Uterus (tissue), 4 donors: ENCODE results near the gene PLSCR2. TPM values are rescaled to one million over a fixed set of nuclear protein-coding genes. Genes with fewer than 3 reads are reported as not detected.

Experiments
- DNase-seq, 2 donors: peaks; one replicate each; pipeline ENCODE4 v3.0.0-alpha.2; 2019 to 2020
- H3K27ac ChIP-seq, 2 donors: fragments of 200-600 bp; sonication (generic); 1 replicate in 1 of 2; 2 replicates in 1 of 2; pipeline ENCODE4 v1.5.1; 2016 to 2018
- H3K27me3 ChIP-seq, 2 donors: fragments of 200-600 bp; sonication (generic); one replicate each; pipeline ENCODE4 v1.5.1; 2018 to 2019; ENCODE audit warnings: control low read depth in 1 of 2
- H3K36me3 ChIP-seq, 2 donors: fragments of 200-600 bp; sonication (generic); one replicate each; pipeline ENCODE4 v1.5.1; 2019; ENCODE audit warnings: control low read depth in 1 of 2
- H3K4me1 ChIP-seq, 2 donors: fragments of 200-600 bp; sonication (generic); one replicate each; pipeline ENCODE4 v1.5.1; 2018 to 2019; ENCODE audit warnings: control low read depth in 1 of 2
- H3K4me3 ChIP-seq, 2 donors: fragments of 200-600 bp; sonication (generic); 1 replicate in 1 of 2; 2 replicates in 1 of 2; pipeline ENCODE4 v1.5.1; 2018 to 2019; ENCODE audit warnings: mild to moderate bottlenecking in 1 of 2
- H3K9me3 ChIP-seq, 2 donors: fragments of 200-600 bp; sonication (generic); one replicate each; pipeline ENCODE4 v1.5.1; 2019; ENCODE audit warnings: control low read depth in 1 of 2
- POLR2A ChIP-seq, 2 donors: fragments of 450-650 bp; IDR thresholded peaks; one replicate each; pipeline ENCODE4 v1.6.1; 2016; ENCODE audit warnings: antibody characterized with exemption in 2 of 2, mild to moderate bottlenecking in 1 of 2, moderate library complexity in 1 of 2
- intact Hi-C: fragments of 100-400 bp; cut with DNase I; formaldehyde crosslinking; loops from one replicate; pipeline ENCODE4 v1.15.1; 2023; ENCODE audit warnings: low total_unique reads
- total RNA-seq, 4 donors: library from RNA; depleted of rRNA in 3 of 4; stranded (reverse); fragments of >200 nt in 3 of 4; gene quantifications; one replicate each; pipeline versions ENCODE4 v1.1.0 to v1.2.4, GENCODE V29; 2014 to 2023
- TF ChIP-seq, protein P1 (sequence below), 4 experiments: fragments of 200-600 bp in 2 of 4; fragments of 450-650 bp in 2 of 4; sonication (generic) in 2 of 4; IDR thresholded peaks; one replicate each; pipeline ENCODE4 v1.5.1; 2016 to 2019; ENCODE audit warnings: antibody characterized with exemption in 4 of 4, mild to moderate bottlenecking in 2 of 4, moderate library complexity in 1 of 4
- donor health status: DM: yes; HTN: yes; CAD: no.

Gene PLSCR2
- total RNA-seq, 4 donors from 2014 or later: not detected

DNA sequence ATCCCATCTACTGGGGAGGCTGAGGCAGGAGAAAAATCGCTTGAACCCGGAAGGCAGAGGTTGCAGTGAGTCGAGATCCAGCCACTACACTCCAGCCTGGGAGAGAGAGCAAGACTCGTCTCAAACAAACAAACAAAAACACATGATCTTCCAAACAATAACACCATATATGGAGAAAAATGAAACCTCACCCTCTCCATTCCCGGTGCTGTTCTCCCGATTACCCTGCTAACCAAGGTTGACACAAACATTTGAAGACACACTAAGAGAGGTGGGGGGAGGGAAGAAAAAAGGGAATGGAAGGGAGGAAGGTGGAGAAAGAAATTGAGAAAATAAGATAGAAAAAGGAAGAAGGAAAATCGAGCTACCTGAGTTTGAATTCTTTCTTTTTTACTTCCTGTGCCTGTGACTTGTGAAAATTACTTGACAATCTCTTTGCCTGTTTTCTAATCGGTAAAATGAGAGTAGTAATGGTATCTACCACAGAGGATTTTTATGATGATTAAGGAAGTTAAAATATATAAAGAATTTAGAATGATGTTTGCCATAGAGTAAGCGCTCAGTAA, 1.1 kb upstream of the PLSCR2 start:
- no peak for TF ChIP-seq POLR2A (IDR thresholded peaks at IDR 0.05)
- TF ChIP-seq, protein P1, sequence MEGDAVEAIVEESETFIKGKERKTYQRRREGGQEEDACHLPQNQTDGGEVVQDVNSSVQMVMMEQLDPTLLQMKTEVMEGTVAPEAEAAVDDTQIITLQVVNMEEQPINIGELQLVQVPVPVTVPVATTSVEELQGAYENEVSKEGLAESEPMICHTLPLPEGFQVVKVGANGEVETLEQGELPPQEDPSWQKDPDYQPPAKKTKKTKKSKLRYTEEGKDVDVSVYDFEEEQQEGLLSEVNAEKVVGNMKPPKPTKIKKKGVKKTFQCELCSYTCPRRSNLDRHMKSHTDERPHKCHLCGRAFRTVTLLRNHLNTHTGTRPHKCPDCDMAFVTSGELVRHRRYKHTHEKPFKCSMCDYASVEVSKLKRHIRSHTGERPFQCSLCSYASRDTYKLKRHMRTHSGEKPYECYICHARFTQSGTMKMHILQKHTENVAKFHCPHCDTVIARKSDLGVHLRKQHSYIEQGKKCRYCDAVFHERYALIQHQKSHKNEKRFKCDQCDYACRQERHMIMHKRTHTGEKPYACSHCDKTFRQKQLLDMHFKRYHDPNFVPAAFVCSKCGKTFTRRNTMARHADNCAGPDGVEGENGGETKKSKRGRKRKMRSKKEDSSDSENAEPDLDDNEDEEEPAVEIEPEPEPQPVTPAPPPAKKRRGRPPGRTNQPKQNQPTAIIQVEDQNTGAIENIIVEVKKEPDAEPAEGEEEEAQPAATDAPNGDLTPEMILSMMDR (IDR thresholded peaks at IDR 0.05): no peak
- no peaks in the 10 kb centered on the region for H3K27me3 ChIP-seq
- no peak overlapping the region for H3K27ac ChIP-seq
- intact Hi-C loops: no loop called here
- no peaks in the 10 kb centered on the region for H3K9me3 ChIP-seq
- DNase-seq: no peak
- no peaks in the 10 kb centered on the region for H3K36me3 ChIP-seq
- no peak overlapping the region for H3K4me3 ChIP-seq
- peaks cover 0 to 7% of the 10 kb centered on the region in 2 donors for H3K4me1 ChIP-seq

DNA sequence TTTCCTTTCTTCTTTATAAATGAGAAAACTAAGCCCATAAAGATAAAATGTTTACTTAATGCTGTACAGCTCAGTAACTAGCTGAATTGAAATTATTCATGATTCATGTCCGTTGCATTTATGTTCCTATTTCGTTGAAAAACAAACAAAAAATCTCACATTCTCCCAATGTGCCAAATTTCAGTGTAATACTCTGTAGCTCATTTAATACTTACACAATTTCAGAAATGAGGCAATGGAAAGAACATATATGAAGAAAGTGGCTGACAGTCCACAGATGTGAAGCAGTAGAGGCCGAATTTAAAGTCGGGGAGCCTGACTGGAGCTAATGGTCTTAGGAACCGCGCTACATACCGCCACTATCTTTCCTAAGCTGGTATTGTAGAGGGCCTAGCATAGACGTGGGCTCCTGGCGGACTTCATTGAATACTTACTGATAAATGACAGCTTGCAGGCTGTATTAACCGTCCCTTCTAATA, 651 bp downstream of the PLSCR2 start:
- H3K4me1 ChIP-seq: peaks cover 0 to 7% of the 10 kb centered on the region in 2 donors
- intact Hi-C loops: no loop called here
- peak overlapping the region; percentile 42 to 58 for H3K27ac ChIP-seq
- no peaks in the 10 kb centered on the region for H3K9me3 ChIP-seq
- H3K36me3 ChIP-seq: no peaks in the 10 kb centered on the region
- no peak overlapping the region for H3K4me3 ChIP-seq
- TF ChIP-seq, protein P1 (IDR thresholded peaks at IDR 0.05): no peak
- no peak for TF ChIP-seq POLR2A (IDR thresholded peaks at IDR 0.05)
- DNase-seq: no peak
- H3K27me3 ChIP-seq: no peaks in the 10 kb centered on the region

DNA sequence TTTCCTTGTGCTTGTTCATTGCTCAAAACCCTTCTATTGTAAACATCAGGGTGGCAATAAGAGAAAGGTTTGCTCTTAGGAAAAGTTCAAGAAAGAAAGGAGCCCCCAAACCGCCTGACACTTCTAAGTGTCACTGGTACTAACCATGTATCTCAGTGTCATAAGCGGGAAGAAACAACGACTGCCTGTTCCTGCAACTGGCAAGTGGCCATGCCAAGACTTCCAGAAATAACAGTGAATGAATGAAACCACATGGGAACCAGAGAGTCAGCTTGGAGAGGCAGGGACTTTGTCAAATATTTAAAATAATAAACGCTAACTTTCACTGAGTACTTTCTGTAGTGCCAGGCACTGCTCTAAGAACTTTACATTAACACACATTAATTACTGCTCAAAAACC, 1.1 kb downstream of the PLSCR2 start:
- TF ChIP-seq POLR2A (IDR thresholded peaks at IDR 0.05): no peak
- TF ChIP-seq, protein P1 (IDR thresholded peaks at IDR 0.05): no peak
- no peak for DNase-seq
- no peaks in the 10 kb centered on the region for H3K27me3 ChIP-seq
- intact Hi-C loops: no loop called here
- H3K36me3 ChIP-seq: no peaks in the 10 kb centered on the region
- peaks cover 0 to 7% of the 10 kb centered on the region in 2 donors for H3K4me1 ChIP-seq
- no peak overlapping the region for H3K4me3 ChIP-seq
- no peak overlapping the region for H3K27ac ChIP-seq
- no peaks in the 10 kb centered on the region for H3K9me3 ChIP-seq

DNA sequence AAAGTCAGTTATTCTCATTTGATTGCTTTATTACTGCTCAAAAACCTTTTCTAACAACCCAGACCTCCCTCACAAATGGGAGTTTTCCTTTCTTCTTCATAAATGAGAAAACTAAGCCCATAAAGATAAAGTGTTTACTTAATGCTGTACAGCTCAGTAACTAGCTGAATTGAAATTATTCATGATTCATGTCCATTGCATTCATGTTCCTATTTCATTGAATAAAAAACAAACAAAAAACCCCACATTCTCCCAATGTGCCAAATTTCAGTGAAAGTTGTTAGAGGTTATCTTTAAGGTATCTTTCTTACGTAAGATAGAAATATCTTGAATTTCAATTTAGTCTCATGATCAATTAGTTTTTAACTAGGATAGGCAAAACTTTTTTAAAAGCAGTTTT, 2.8 kb downstream of the PLSCR2 start:
- H3K36me3 ChIP-seq: no peaks in the 10 kb centered on the region
- DNase-seq: no peak
- intact Hi-C loops: no loop called here
- H3K27me3 ChIP-seq: no peaks in the 10 kb centered on the region
- peak overlapping the region in 1 of 2 donors; percentile 20 for H3K27ac ChIP-seq
- H3K4me1 ChIP-seq: peaks cover 0 to 7% of the 10 kb centered on the region in 2 donors
- no peak for TF ChIP-seq POLR2A (IDR thresholded peaks at IDR 0.05)
- TF ChIP-seq, protein P1 (IDR thresholded peaks at IDR 0.05): no peak
- H3K9me3 ChIP-seq: no peaks in the 10 kb centered on the region
- no peak overlapping the region for H3K4me3 ChIP-seq

DNA sequence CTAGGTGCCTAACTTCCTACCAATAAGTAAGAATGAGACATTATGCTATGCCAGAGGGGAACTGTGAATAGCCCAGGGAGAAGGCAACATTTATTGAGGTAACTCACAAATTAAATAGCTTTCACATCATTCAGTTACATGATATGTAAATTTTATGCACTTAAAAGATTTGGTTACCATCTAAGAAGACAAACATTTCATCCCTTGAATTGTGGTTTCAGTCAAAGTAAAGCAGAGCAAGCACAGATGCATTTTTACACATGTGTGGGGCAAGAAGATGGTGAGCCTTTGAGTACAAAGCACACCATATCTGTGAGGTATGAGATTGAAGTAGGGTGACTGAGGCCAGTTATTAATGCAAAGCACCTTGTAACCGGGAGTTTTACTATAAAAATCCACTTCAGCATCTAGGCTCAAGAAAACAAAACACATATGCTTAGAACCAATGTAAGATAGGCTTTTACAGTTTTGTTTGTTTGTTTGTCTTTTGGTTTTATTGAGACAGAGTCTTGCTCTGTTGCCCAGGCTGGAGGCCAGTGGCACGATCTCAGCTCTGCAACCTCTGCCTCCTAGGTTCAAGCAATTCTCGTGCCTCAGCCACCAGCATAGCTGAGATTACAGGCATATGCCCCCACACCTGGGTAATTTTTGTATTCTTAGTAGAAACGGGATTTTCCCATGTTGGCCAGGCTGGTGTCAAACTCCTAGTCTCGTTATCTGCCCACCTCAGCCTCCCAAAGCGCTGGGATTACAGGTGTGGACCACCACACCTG, 3.5 kb downstream of the PLSCR2 start:
- Histone ChIP-seq H3K27me3 (no peaks in the 10 kb centered on the region), H3K36me3 (no peaks in the 10 kb centered on the region), H3K4me1 (peaks cover 0 to 7% of the 10 kb centered on the region in 2 donors), H3K27ac (peak overlapping the region in 1 of 2 donors; percentile 20), H3K9me3 (no peaks in the 10 kb centered on the region), H3K4me3 (no peak overlapping the region)
- DNase-seq: no peak
- TF ChIP-seq POLR2A (IDR thresholded peaks at IDR 0.05): no peak
- TF ChIP-seq, protein P1 (IDR thresholded peaks at IDR 0.05): no peak
- intact Hi-C loops: no loop called here
